Activated CD4-positive, CD25-positive, alpha-beta regulatory T cell treated with anti-CD3 and anti-CD28 coated beads, Interleukin-2, amount 50 U/mL, for 24 hours (primary cell): ENCODE measurements around the gene CHD2.
"Not testable (repeated sequence)": the region's sequence is repeated elsewhere in the genome, so short reads cannot be mapped to it uniquely, and the experiment has no call there.

ENCODE experiments used
- ATAC-seq, 2 donors: fragments of 150-1000 bp; cut with Tn5 transposase; one replicate each; pipeline ENCODE4 v1.10.0; 2021; ENCODE audit warnings: mild to moderate bottlenecking in 1 of 2, moderate library complexity in 1 of 2

CHD2 gene

DNA sequence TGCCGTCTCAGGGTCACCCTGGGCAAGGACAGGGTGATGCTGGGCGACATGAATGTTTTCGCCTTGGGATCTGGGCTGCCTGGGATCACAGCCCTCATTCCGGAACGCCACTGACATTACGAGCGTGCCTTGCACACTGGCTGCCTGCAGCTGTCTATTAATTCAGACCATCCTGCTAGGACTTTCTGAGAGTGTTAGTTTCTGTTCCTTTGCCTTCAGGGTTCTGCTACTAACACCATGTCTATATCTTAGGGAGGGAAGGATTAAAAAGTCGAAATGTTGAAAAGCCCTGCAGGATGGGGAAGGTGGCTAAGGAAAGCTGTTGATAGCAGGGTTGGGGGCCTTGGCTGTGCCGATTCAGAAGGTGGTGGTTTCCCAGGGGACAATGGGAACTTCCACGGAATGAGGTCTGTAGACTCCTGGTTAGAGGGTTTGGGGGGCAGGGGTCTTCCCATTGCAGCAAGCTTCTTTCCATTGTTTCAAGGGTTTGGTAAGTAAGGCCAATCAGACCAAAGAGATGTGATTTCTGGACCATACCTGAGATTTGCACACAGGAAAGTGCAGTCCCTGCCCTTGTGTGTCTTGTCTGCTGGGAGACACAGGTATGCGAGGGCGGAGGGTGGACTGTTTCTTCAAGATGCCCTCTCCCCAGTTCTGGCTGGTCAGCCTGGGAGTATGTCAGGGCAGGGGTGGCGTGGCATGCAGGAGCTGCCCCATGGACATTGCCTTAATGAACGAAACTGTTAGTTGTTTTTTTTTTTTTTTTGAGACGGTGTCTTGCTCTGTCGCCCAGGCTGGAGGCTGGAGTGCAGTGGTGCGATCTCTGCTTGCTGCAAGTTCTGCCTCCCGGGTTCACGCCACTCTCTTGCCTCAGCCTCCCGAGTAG lies 137.9 kb downstream of the CHD2 start:
- ATAC-seq = no peak

DNA sequence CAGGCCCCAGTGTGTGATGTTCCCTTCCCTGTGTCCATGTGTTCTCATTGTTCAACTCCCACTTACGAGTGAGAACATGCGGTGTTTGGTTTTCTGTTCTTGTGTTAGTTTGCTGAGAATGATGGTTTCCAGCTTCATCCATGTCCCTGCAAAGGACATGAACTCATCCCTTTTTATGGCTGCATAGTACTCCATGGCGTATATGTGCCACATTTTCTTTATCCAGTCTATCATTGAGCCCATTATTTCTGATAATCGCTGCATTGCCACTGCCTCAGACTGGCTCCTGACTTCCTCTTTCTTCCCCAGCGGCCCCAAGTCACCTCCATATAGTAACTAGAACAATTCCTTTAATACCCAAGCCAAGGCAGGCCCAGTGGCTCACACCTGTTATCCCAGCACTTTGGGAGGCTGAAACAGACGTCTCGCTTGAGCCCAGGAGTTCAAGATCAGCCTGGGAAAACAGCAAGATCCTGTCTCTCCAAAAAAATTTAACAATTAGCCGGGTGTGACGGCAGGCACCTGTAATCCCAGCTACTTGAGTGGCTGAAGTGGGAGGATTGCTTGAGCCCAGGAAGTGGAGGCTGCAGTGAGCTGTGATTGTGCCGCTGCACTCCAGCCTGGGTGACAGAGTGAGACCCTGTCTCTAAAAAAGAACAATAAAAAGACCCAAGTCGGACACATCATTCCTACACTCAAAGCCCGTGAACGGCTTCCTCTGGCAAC lies 139.6 kb downstream of the CHD2 start:
- not testable (repeated sequence) for ATAC-seq

DNA sequence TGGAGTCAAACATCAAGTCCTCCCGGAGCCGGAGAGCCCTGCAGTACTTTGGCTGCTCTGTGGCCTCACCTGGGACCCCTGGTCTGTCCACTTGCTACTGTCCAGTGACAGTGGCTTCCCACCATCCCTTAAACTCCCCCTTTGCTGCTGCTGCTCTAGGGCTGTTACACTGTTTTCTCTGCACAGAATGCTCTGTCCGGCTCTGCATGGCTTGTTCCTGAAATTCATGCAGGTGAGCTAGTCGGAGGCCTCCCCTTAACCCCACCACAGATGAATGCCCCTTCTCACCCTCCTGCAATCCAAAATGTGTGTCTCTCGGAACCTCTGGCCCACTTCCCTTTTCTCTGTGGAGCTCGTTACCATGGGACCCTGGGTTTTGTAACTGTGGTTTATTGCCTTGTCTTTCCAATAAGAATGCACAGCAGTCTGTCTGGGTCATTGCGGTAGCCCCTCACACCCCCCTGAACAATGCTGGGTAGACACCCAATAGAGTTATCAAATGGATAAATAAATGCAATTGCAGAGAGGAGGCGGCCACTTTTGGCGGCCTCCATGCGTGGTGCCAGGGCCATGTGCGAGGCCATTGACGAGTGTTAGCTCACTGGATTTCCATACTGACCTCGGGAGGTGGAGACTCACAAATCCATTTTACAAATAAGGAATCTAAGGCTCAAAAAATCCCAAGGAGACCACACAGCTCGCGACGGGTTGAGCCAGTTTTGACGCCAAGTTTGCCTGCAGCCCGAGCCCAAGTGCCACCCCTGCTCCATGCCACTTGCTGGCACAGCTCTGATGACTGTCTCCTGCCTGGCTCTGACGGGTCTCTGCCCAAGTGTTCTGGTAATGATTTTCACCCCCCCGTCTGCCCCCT lies 140.4 kb downstream of the CHD2 start:
- ATAC-seq = no peak

DNA sequence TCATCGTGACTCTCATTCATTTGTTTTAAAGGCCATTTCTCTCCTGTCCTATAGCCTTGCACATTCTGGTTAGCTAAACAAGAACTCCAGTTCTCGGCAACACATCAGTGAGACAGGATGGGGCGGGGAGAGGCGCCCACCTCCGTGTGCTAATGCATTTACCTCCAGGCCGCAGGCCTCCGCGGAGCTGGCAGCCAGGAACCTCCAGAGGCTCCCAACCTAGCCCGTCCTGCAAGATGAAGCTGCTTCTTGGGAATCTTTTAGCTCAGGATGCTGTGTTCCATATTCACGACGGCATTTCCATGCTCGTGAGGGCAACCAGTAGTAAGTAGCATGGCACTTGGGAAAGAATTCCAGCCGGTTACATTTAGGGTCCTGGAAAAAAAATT lies 141.0 kb downstream of the CHD2 start:
- ATAC-seq = no peak

DNA sequence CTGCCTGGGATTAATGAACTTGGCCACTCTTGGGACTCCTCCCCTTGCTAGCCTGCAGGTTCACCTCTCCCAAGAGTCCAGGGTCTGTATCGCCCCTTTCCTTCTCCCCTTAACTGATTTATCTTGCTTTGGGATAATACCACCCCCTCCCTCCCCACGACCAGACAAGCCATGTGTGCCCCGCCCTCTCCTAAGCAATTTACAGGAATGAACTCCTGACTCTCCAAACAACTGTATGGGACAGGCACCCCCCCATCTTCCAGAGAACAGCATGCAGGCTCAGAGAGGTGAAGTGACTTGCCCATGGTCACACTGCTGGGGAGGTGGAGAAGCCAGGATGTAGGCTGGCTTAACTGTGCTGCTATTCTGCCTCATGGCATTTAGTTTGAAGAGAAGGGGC lies 142.1 kb downstream of the CHD2 start:
- ATAC-seq = no peak

DNA sequence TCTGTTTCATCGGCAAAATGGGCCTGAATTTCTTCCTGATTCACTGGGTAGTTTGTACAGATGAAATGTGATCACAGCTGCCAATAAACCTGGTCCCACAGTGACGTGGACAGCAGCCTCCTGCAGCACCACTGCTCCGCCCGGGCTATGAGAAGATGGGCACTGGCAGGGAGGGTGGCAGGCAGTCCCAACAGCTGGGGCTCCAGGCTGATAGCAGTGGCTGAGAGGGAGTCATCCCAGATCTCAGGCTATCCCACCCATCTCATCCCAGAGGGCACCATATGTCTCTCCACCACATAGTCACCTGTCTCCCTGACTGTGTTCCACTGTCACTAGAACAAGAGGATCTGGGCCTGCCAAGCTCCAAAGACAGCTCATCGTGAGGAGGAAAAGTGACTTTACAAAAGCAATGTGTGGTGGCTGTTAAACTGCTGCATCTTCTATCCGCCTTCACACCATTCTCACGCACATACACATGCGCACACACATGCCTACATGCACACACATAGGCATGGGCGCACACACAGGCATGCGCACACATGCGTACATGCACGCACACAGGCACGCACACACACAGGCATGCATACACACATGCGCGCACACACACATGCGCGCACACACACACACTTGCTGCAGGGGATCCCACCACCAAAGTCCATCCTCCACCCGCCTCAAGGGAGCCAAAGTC lies 142.7 kb downstream of the CHD2 start:
- ATAC-seq = no peak

DNA sequence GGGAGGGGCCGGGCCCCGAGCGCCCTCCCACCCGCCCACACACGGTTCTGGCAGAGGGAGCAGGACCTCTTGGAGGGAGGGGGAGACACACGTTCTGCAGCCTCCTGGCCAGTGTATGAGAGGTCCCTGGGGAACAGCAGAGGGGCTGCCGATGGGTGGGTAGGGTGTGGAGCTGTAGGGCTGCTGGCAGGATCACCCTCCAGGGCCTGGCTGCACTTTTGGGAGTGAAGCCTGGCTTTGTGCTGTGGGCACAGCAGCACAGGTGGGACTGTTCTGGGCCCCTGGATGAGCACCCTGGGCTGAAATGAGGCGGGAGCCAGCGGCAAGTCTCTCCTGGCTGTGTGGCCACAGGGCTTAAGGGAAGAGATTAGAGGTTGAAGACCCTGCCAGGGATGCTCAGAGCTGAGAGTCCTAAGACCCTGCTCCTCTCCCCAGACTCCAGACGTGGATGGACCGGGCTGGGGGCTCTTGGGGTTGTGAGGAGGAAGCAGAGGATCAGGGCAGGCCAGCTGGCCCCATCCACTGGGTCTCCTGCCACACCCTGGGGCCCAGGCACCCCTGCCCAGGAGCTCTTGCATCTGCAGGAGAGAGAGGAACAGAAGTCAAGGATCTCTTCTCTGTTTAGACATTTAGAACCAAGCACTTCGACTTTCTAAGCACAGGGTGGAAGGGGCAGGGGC lies 143.6 kb downstream of the CHD2 start:
- no peak for ATAC-seq

DNA sequence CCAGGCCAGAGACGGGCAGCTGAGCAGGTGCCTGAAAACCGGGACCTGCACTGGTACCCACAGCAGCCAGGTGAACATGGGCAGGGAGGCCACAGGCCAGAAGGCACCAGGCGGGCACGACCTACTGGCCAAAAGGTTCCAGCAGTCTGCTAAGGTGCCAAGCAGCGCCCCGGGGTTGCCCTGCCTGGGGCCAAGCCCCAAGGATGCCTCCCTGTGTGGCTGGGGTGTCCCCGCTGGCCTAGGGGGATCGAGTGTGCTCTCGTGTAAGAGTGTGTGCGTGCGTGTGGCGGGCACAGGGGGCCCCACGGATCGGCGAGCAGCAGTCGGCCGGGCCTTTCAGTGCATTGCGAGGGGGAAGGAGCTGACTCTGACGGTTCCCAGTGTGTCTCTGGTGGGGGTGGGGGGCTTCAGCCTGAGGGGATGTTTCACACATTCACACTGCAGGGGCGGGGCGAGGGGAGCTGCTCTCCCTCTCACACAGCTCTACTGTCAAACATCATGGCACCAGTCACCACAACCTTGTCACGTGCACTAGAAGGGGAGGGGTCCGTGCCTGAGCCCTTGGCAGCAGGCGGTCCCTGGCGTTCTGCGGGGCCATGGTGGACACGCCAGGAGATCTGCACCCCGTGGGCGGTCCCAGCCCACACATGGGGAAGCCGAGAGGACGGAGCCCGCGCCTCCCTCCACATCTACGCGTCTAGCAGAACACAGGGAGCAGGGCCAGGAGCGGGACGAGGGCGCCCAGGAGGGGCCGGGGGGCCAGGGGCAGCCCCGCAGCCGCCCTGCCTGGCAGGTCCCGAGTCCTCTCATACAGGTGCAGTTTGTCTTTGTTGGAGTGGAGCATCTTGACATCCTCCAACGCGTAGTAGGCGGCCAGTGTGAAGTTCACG lies 144.4 kb downstream of the CHD2 start:
- ATAC-seq = no peak

DNA sequence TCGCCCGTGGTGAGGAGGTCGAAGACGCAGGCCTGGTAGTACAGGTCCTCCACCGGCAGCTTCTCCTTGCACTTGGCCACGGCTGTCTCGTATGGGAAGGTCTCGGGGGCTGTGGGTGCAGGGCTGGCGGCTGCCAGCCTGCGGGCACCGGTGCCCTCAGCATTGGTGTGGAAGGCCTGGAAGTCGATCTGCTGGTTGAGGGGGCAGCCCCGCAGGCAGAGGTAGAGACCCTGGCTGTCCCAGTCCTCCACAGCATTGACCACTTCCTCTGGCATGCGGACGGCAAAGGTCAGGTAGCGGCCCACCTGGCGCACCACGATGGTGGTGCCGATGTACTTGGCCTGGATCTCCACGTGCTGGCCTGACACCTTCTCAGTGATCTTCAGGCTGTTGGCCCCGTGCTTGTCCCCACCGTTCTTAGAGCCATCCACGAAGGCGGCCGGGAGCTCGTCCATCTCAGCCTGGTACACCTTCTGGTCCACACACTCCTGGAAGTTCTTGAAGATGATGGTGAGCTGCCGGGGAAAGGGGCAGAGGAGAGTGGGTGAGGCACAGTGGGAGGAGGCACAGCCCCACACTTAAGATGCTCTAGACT lies 145.2 kb downstream of the CHD2 start:
- no peak for ATAC-seq

DNA sequence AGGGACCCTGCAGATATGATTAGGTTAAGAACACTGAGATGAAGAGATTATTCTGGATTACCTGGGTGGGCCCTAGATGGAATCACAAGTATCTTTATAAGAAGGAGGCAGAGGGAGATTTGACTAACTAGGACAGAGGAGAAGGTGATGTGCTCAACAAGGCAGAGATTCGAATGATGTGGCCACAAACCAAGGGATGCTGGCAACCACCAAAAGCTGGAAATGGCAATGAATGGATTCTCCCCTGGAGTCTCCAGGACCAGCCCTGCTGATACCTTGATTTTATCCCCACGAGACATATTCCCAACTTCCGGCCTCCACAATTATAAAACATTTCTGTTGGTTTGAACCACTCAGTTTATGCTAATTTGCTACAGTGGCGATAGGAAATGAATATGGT lies 146.0 kb downstream of the CHD2 start:
- no peak for ATAC-seq

DNA sequence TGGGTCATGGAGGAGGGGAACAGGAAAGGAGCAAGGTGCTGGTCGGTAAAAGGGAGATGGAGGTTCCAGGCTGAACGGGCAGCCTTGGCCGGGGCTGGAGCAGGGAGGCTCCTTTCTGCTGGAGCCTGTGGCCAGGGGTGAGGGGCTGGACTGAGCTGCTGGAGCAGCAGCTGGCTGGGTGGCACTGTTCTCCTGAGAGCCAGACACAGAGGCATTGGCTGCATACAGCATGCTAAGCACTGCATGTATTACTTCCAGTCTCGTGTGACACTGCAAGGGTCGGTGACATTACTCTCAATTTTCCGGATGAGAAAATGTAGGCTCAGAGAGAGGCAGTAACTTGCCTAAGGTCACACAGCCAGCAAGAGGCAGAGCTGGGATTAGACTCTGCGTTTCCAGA lies 146.6 kb downstream of the CHD2 start:
- ATAC-seq = no peak

DNA sequence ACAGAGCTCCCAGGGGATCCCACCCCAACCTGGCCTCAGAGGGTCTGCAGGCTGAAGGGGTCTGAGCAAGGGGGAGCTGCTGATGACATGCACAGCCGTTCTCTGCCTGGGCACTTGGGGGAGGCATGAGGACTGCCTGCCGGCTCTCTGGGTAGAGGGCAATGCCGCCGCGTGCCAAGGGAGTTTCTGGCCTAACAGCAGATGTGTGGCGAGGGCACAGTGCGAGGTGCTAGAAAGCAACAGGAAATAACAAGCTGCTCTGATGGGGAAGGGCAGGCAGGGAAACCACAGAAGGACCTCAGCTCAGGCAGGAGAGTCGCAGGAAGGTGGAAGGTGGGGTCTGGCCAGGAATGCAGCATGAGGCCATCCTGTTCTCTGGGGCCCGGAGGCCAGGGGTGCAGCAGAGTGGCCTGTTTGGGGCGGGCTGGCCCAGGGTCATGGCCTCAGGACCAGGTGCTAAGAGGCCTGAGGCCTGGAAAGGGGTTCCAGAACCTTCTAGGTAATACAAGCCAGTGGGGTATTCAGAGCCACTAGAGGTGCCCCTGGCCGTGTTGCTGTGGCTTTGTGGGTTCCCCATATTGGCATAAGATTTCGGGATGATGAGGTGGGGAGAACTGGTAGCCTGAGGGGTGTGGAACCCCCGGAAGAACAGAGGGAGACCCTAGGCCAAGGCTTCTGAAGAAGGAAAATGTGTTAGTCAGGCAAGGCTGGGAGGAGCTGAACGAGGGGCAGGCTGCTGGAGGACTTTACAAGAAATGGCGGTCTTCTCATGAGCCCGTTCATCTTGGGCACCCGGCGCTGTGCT lies 147.7 kb downstream of the CHD2 start:
- no peak for ATAC-seq

DNA sequence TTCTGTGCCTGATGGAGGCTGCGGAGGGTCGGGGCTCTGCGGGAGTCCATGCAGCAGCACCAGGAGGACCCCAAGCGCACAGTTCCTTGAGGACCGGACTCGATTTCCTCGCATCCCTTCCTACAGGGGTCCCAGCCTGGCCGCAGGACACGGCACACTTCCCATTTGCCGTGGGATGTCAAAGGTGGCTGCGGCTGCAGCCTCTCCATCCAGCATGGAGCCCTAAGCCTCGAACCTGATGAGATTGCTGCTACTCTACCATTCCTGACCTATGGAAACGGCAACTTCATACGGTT lies 148.2 kb downstream of the CHD2 start:
- ATAC-seq = no peak

DNA sequence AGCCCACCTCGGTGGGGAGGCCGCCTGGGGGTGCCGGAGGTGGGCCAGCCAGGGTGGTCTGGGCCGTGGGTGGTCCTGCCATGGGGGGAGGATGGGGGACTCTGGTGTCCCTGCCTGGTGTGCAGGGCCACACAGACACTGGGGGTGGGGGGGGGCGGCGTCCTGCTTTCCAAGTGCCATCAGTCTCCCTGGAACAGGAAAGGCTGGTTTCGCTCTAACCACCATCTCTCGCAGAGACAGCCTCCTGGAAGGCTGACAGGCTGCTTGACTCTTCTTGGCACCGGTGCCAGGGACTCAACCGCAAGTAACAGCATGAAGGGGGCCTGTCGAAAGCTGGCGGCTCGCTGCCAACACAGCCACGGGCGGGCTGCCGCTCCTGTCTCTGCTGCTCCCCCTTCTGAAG lies 148.6 kb downstream of the CHD2 start:
- ATAC-seq = no peak

DNA sequence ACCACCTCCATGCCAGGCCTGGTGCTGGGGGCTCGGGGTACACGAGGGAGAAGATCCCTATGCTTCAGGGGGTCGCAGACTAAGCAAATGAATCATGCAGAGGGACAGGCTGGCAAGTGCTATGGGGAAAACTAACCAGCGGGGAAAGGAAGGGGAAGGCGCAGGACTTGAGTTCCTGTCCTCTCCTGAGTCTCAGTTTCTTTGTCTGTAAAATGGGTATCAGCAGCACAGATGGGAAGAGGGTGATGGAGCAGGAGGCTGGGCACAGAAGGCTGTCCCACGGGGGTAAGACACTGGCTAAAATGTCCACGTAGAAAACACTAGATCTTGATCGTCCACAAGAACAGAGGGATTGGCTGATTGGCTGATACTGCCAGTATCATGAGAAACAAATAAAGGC lies 149.1 kb downstream of the CHD2 start:
- no peak for ATAC-seq

DNA sequence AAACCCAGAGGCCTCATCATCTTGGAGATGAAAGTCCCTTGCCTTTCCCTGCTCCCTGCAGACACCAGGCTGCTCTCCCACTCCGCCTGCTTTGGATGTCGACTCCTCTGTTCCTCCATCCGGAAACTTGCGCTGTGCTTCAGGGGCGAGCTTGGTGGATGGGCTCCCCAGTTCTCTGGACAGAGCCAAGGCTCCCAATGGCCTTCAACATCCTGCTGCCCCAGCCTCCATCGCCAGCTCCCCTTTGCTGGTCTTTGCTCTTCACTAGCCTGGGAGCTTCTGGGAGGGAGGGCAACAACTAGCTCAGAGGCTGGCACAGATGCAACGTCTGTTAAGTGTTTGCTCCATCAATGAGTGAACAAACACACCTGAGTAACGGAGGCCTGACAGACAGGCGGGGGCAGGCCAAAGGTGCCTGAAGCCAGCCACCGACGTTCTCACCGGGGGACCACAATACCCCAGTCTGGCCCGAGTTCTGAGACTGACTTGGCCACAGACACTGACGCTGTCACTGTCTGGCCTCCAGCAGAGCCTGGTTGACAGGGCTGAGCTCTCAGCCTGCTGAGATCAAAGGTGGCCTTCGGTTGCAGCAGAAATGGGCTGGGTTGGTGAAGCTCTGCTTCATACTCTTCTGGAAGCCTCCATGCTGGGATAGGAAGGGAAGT lies 149.9 kb downstream of the CHD2 start:
- ATAC-seq = no peak

DNA sequence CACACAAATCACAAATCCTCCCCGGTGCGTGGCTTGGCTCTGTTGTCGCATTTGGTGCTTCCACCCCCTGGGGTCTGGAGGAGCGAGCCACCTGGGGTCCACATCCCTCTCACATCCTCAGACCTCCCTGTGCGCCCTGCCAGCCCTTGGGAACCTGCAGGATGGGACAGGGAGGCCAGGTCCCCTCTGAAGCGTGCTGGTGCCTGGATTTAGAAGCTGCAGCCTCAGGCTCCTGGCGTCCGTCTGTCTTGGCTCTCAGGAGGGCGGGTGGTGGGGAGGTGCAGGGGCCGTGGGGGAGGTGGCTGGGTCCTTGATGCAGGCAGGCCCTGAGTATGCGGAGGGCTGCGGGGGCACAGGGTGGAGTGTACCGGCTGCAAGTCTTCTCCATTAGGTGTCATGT lies 150.5 kb downstream of the CHD2 start:
- ATAC-seq = no peak

DNA sequence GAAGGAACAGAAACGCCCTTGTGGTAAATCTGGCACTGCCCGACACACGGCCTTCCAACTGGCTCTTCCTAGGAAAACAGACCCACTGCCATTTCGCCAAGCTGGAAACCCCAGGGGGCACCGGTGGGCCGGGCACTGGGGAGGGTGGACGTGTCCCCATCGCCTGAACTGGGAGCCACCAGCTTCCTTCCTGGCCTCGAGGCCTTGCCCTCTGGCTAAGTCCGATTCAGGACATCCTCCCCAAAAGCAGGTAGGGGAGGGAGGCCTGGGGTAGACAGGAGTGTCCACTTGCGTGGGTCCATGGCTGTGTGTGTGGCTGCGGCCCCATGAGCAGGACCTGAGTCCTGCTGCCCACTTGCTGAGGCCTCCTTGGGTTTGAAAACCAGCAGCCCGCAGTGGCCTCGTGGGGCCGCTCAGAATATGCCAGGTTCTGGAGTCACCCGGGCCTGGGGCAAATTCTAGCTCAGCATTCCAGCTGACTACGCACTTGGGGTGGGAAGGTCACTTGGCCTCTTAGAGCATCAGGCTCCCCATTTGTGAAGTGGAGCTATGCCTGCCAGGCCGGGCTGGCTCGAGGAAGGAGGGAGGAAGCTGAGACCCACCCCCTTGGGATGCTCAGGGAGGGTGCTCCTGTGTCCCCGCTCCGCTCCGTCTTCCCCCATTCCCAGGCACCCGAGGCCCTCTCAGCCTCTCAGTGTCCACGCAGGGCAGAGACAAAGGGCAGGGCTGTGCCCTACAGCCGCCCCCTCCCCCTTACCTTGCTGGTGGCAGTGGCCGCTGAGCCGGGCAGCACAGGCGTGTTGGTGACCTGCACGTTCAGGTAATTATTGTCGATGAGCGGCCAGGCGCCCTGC lies 151.3 kb downstream of the CHD2 start:
- no peak for ATAC-seq
